GM18505 (cell line): ENCODE measurements around the gene APOA5.

Experiments used
- ATAC-seq: cut with Tn5 transposase; IDR thresholded peaks from one replicate; pipeline ENCODE4 v1.9.1; 2021; ENCODE audit not compliant: unreplicated experiment
- POLR2A ChIP-seq: IDR thresholded peaks from 4 replicates; pipeline ENCODE4 v1.6.1; 2011; ENCODE audit warnings: borderline replicate concordance; ENCODE audit not compliant: insufficient read depth, insufficient read length; ENCODE audit errors: extremely low read depth

APOA5 gene

GRCh38 chr11:116742104-116742503, 49.6 kb downstream of the APOA5 start:
- ATAC-seq: no peak
- TF ChIP-seq POLR2A: no peak

DNA sequence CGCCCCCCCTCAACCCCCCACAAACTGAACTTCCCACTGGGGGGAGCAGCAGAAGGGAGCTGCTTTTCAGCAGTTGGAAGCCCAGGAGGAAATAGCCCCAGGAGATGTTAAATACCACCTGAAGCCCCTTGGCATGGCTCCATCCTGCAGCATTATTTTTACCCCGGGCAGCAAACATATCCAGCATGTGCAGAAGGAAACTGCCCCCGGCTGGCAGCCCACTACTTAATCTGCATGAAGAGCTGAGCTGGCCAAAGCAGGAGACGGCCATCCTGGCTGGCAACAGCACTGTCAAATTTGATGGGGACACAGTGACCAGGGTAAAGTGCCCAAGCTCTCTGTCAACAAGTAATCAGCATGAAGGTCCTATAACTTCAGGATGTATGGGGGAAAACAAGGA, 50.9 kb downstream of the APOA5 start:
- ATAC-seq: no peak
- TF ChIP-seq POLR2A: no peak
